Fibroblast of villous mesenchyme (primary cell): ENCODE data around the gene PTPRM. TPM values are rescaled to one million over a fixed set of nuclear protein-coding genes. Genes with fewer than 3 reads are reported as not detected.
A peak's percentile ranks its signal among the peaks of the same experiment; 100 is the strongest.
"Not testable (repeated sequence)": the region's sequence is repeated elsewhere in the genome, so short reads cannot be mapped to it uniquely, and the experiment has no call there.

Source experiments
- DNase-seq: peaks from one replicate; pipeline ENCODE4 v3.0.0-alpha.2; 2010; ENCODE audit warnings: low read depth
- H3K4me3 ChIP-seq: 2 replicates; pipeline ENCODE4 v1.5.1; 2011; ENCODE audit warnings: low read depth, mild to moderate bottlenecking, low read length
- CTCF ChIP-seq: IDR thresholded peaks from 2 replicates; pipeline ENCODE4 v1.5.1; 2012; ENCODE audit warnings: low read depth, mild to moderate bottlenecking, low read length; ENCODE audit not compliant: insufficient read depth
- total RNA-seq: library from RNA; depleted of rRNA; stranded (reverse); fragments of >200 nt; gene quantifications from 2 replicates; pipeline ENCODE4 v1.2.3, GENCODE V29; 2012

PTPRM gene
- total RNA-seq, 1 donor, result 56.1 TPM

GRCh38 chr18:7955175-7955574 lies 388.1 kb downstream of the PTPRM start:
- H3K4me3 ChIP-seq, result no peak overlapping the region
- TF ChIP-seq CTCF, result no peak

GRCh38 chr18:7957297-7957696 lies 390.2 kb downstream of the PTPRM start:
- no peak overlapping the region for H3K4me3 ChIP-seq
- no peak for TF ChIP-seq CTCF
- no peak for DNase-seq

More at GRCh38 chr18:7955175-7955574, 388.1 kb downstream of the PTPRM start:
- no peak for DNase-seq

GRCh38 chr18:7958081-7958896 lies 391.2 kb downstream of the PTPRM start:
- peak; percentile 33 for DNase-seq
- peak overlapping the region; percentile 19 for H3K4me3 ChIP-seq
- TF ChIP-seq CTCF, result no peak

DNA sequence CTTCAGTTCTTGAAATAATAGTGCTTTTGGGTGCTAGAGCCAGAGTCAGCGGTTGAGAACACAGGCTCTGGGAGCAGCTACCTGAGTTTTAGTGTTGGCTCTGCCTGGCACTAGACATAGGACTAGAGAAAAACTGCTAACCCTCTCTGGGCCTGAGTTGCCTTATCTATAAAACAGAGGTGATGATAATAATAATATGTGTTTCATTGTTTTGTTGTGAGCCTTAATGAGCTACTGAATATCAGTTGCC lies 391.7 kb downstream of the PTPRM start:
- peak overlapping the region; percentile 19 for H3K4me3 ChIP-seq
- no peak for TF ChIP-seq CTCF
- no peak for DNase-seq

GRCh38 chr18:7966682-7967081 lies 399.6 kb downstream of the PTPRM start:
- H3K4me3 ChIP-seq, DNase-seq: not testable (repeated sequence)

- no peak overlapping the region for H3K4me3 ChIP-seq
- TF ChIP-seq CTCF, result no peak
- no peak for DNase-seq
These were observed 407.2 kb downstream of the PTPRM start for GRCh38 chr18:7974200-7974874.

DNA sequence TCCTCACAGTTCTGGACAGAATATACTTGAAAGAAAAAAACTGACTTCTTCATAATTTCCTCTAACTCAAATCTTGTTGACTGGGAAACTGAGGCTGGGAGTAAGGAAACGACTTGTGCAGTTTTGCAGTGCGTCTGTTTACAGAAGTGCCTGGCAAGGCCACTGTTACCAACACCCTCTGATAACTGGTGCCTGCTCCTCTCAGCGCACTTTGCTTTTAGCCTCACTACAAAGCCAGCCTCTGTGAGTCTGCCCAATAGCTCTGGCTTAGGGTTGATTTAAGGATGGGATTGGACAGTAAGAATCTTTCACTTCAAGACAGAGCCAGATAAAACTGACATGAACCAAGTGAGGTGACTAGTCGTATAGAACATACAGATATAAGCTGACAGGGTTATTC lies 410.8 kb downstream of the PTPRM start:
- no peak for DNase-seq
- H3K4me3 ChIP-seq, result no peak overlapping the region
- TF ChIP-seq CTCF, result no peak
